Measurements from ENCODE around the gene PRKAG2.
"Not testable (repeated sequence)": the region's sequence is repeated elsewhere in the genome, so short reads cannot be mapped to it uniquely, and the experiment has no call there.

Gene PRKAG2

GRCh38 chr7:151888079-151889067, 11.5 kb upstream of the PRKAG2 start:
- no peak for FAIRE-seq

GRCh38 chr7:151886783-151887182, 9.9 kb upstream of the PRKAG2 start:
- FAIRE-seq = no peak
- DNase-seq (ENCODE audit: extremely low spot score, insufficient read length, low read depth) = no peak

More at GRCh38 chr7:151888079-151889067, 11.5 kb upstream of the PRKAG2 start:
- DNase-seq (ENCODE audit: extremely low spot score, insufficient read length, low read depth) = no peak

GRCh38 chr7:151885202-151885580, 8.3 kb upstream of the PRKAG2 start:
- DNase-seq (ENCODE audit: extremely low spot score, insufficient read length, low read depth) (no peak), FAIRE-seq (no peak)

GRCh38 chr7:151884312-151885201, 7.6 kb upstream of the PRKAG2 start:
- no peak for DNase-seq (ENCODE audit: extremely low spot score, insufficient read length, low read depth)
- FAIRE-seq = no peak

GRCh38 chr7:151883857-151884256, 6.9 kb upstream of the PRKAG2 start:
- DNase-seq (ENCODE audit: extremely low spot score, insufficient read length, low read depth) = no peak
- FAIRE-seq = no peak

GRCh38 chr7:151882734-151883133, 5.8 kb upstream of the PRKAG2 start:
- FAIRE-seq (no peak), DNase-seq (ENCODE audit: extremely low spot score, insufficient read length, low read depth) (no peak)

GRCh38 chr7:151880688-151881087, 3.8 kb upstream of the PRKAG2 start:
- DNase-seq (ENCODE audit: extremely low spot score, insufficient read length, low read depth) (no peak), FAIRE-seq (no peak)

- no peak for FAIRE-seq
Observed at GRCh38 chr7:151877911-151878835, 1.3 kb upstream of the PRKAG2 start.

GRCh38 chr7:151875942-151876898, 695 bp downstream of the PRKAG2 start:
- DNase-seq (ENCODE audit: extremely low spot score, insufficient read length, low read depth) (no peak), FAIRE-seq (no peak)

More at GRCh38 chr7:151877911-151878835, 1.3 kb upstream of the PRKAG2 start:
- no peak for DNase-seq (ENCODE audit: extremely low spot score, insufficient read length, low read depth)

- DNase-seq (ENCODE audit: extremely low spot score, insufficient read length, low read depth); FAIRE-seq: not testable (repeated sequence)
Observed at GRCh38 chr7:151874479-151874878, 2.4 kb downstream of the PRKAG2 start.

GRCh38 chr7:151873402-151873965, 3.4 kb downstream of the PRKAG2 start:
- DNase-seq (ENCODE audit: extremely low spot score, insufficient read length, low read depth) = no peak
- FAIRE-seq = no peak

- no peak for FAIRE-seq
- DNase-seq (ENCODE audit: extremely low spot score, insufficient read length, low read depth) = no peak
Observed at GRCh38 chr7:151872531-151873401, 4.1 kb downstream of the PRKAG2 start.

- FAIRE-seq (no peak), DNase-seq (ENCODE audit: extremely low spot score, insufficient read length, low read depth) (no peak)
Observed at GRCh38 chr7:151871904-151872303, 5.0 kb downstream of the PRKAG2 start.

GRCh38 chr7:151871189-151871735, 5.7 kb downstream of the PRKAG2 start:
- no peak for DNase-seq (ENCODE audit: extremely low spot score, insufficient read length, low read depth)
- no peak for FAIRE-seq

GRCh38 chr7:151869968-151870918, 6.7 kb downstream of the PRKAG2 start:
- FAIRE-seq = no peak
- DNase-seq (ENCODE audit: extremely low spot score, insufficient read length, low read depth) = no peak

- FAIRE-seq (no peak), DNase-seq (ENCODE audit: extremely low spot score, insufficient read length, low read depth) (no peak)
Observed at GRCh38 chr7:151869455-151869854, 7.5 kb downstream of the PRKAG2 start.

Data from GM18507 (cell line).